Neural cell (in vitro differentiated cells): ENCODE data around the gene PAIP1. TPM values are rescaled to one million over a fixed set of nuclear protein-coding genes. Genes with fewer than 3 reads are reported as not detected.
A peak's percentile ranks its signal among the peaks of the same experiment; 100 is the strongest.
"Not testable (repeated sequence)": the region's sequence is repeated elsewhere in the genome, so short reads cannot be mapped to it uniquely, and the experiment has no call there.

Experiments used
- H2AFZ ChIP-seq: fragments of 200-600, 300-800 bp; sonication (generic), shearing (Covaris generic); 2 replicates; pipeline ENCODE4 v1.6.0; 2014; ENCODE audit warnings: low read depth, mild to moderate bottlenecking, antibody characterized with exemption, low read length, moderate library complexity
- H3F3A ChIP-seq: fragments of 200-600 bp; shearing (Covaris generic); 2 replicates; pipeline ENCODE4 v1.6.1; 2016; ENCODE audit warnings: mild to moderate bottlenecking, moderate library complexity, mixed read lengths, antibody characterized with exemption, low read length; ENCODE audit not compliant: insufficient read depth, poor library complexity, severe bottlenecking
- H3K27ac ChIP-seq: fragments of 200-600, 300-800 bp; sonication (generic), shearing (Covaris generic); 2 replicates; pipeline ENCODE4 v1.5.1; 2014; ENCODE audit warnings: mild to moderate bottlenecking, low read length, moderate library complexity
- H3K27me3 ChIP-seq: fragments of 300-800, 200-600 bp; sonication (generic), shearing (Covaris generic); 2 replicates; pipeline ENCODE4 v1.6.0; 2014; ENCODE audit warnings: mild to moderate bottlenecking, low read depth, low read length, moderate library complexity; ENCODE audit not compliant: insufficient read depth
- H3K36me3 ChIP-seq: fragments of 300-800, 200-600 bp; sonication (generic), shearing (Covaris generic); 2 replicates; pipeline ENCODE4 v1.5.1; 2014; ENCODE audit warnings: mild to moderate bottlenecking, antibody characterized with exemption, low read length, moderate library complexity; ENCODE audit not compliant: insufficient read depth
- H3K4me2 ChIP-seq: fragments of 300-800, 200-600 bp; sonication (generic), shearing (Covaris generic); 2 replicates; pipeline ENCODE4 v1.6.0; 2014; ENCODE audit warnings: mild to moderate bottlenecking, low read length
- H3K4me3 ChIP-seq: fragments of 300-800, 200-600 bp; sonication (generic), shearing (Covaris generic); 2 replicates; pipeline ENCODE4 v1.5.1; 2014; ENCODE audit warnings: mild to moderate bottlenecking, low read length, moderate library complexity
- H3K79me2 ChIP-seq: fragments of 200-600 bp; shearing (Covaris generic); replicated peaks from 2 replicates; pipeline ENCODE4 v1.6.0; 2014; ENCODE audit warnings: mild to moderate bottlenecking, low read length, moderate library complexity; ENCODE audit not compliant: insufficient read depth
- H3K9ac ChIP-seq: fragments of 300-800, 200-600 bp; sonication (generic), shearing (Covaris generic); 2 replicates; pipeline ENCODE4 v1.6.1; 2016; ENCODE audit warnings: mild to moderate bottlenecking, low read length, mixed read lengths
- H3K9me2 ChIP-seq: fragments of 200-600 bp; shearing (Covaris generic); 2 replicates; pipeline ENCODE4 v1.6.1; 2016; ENCODE audit warnings: mild to moderate bottlenecking, low read length, mixed read lengths; ENCODE audit not compliant: insufficient read depth
- H3K9me3 ChIP-seq: fragments of 200-600, 300-800 bp; sonication (generic), shearing (Covaris generic); 2 replicates; pipeline ENCODE4 v1.6.1; 2016; ENCODE audit warnings: mild to moderate bottlenecking, mixed run types, low read length, moderate library complexity, mixed read lengths
- H4K20me1 ChIP-seq: fragments of 200-600 bp; shearing (Covaris generic); 2 replicates; pipeline ENCODE4 v1.6.1; 2016; ENCODE audit warnings: mild to moderate bottlenecking, mixed run types; ENCODE audit not compliant: insufficient read depth
- CTCF ChIP-seq: fragments of 450-650 bp; IDR thresholded peaks from 2 replicates; pipeline ENCODE4 v1.5.1; 2014; ENCODE audit warnings: antibody characterized with exemption, mild to moderate bottlenecking, moderate library complexity; ENCODE audit not compliant: poor library complexity, severe bottlenecking
- EP300 ChIP-seq: fragments of 450-650 bp; conservative IDR thresholded peaks from 2 replicates; pipeline ENCODE4 v1.6.1; 2014; ENCODE audit warnings: antibody characterized with exemption, mild to moderate bottlenecking, moderate library complexity; ENCODE audit not compliant: poor library complexity, severe bottlenecking
- EZH2 ChIP-seq: fragments of 200-600, 300-800 bp; shearing (Covaris generic), sonication (generic); IDR thresholded peaks from 2 replicates; pipeline ENCODE4 v1.6.1; 2014; ENCODE audit warnings: antibody characterized with exemption, low read length, borderline replicate concordance, mild to moderate bottlenecking; ENCODE audit not compliant: insufficient read depth, poor library complexity, severe bottlenecking
- MXI1 ChIP-seq: fragments of 450-650 bp; conservative IDR thresholded peaks from 2 replicates; pipeline ENCODE4 v1.6.1; 2014; ENCODE audit warnings: antibody characterized with exemption, mild to moderate bottlenecking; ENCODE audit not compliant: poor library complexity, severe bottlenecking
- POLR2AphosphoS5 ChIP-seq: IDR thresholded peaks from 2 replicates; pipeline ENCODE4 v1.6.1; 2012
- RAD21 ChIP-seq: fragments of 450-650 bp; conservative IDR thresholded peaks from 2 replicates; pipeline ENCODE4 v1.6.1; 2014; ENCODE audit warnings: antibody characterized with exemption, mild to moderate bottlenecking, moderate library complexity
- SMC3 ChIP-seq: fragments of 450-650 bp; conservative IDR thresholded peaks from 2 replicates; pipeline ENCODE4 v1.6.1; 2014; ENCODE audit warnings: antibody characterized with exemption, mild to moderate bottlenecking, moderate library complexity; ENCODE audit not compliant: poor library complexity
- TAF1 ChIP-seq: IDR thresholded peaks from 2 replicates; pipeline ENCODE4 v1.6.1; 2012; ENCODE audit warnings: low read depth
- polyA plus RNA-seq: library from polyadenylated mRNA; depleted of rRNA; stranded (reverse); fragments of >200 nt; gene quantifications from 2 replicates; pipeline ENCODE4 v1.2.3, GENCODE V29; 2014
- TF ChIP-seq, protein P1 (sequence below): IDR thresholded peaks from 2 replicates; pipeline ENCODE4 v1.6.1; 2012; ENCODE audit warnings: borderline replicate concordance

Gene PAIP1
- polyA plus RNA-seq, 1 donor from 2014 or later, result 276 TPM

- H3K4me3 ChIP-seq, result no peak overlapping the region
- no peaks in the 10 kb centered on the region for H3K27me3 ChIP-seq
- H2AFZ ChIP-seq, result no peak overlapping the region
- no peak overlapping the region for H3K27ac ChIP-seq
- H3K9me2 ChIP-seq, result no peaks in the 10 kb centered on the region
- no peak overlapping the region for H3K4me2 ChIP-seq
- no peak overlapping the region for H3K9ac ChIP-seq
- H3F3A ChIP-seq, result peaks cover 4% of the 10 kb centered on the region
- peaks cover 3% of the 10 kb centered on the region for H3K36me3 ChIP-seq
- no peak for TF ChIP-seq POLR2AphosphoS5
- TF ChIP-seq TAF1, result no peak
- TF ChIP-seq CTCF, result no peak
- no peak for TF ChIP-seq SMC3
- TF ChIP-seq RAD21, result no peak
- no peak for TF ChIP-seq EP300
- no peak for TF ChIP-seq MXI1
- TF ChIP-seq, protein P1, sequence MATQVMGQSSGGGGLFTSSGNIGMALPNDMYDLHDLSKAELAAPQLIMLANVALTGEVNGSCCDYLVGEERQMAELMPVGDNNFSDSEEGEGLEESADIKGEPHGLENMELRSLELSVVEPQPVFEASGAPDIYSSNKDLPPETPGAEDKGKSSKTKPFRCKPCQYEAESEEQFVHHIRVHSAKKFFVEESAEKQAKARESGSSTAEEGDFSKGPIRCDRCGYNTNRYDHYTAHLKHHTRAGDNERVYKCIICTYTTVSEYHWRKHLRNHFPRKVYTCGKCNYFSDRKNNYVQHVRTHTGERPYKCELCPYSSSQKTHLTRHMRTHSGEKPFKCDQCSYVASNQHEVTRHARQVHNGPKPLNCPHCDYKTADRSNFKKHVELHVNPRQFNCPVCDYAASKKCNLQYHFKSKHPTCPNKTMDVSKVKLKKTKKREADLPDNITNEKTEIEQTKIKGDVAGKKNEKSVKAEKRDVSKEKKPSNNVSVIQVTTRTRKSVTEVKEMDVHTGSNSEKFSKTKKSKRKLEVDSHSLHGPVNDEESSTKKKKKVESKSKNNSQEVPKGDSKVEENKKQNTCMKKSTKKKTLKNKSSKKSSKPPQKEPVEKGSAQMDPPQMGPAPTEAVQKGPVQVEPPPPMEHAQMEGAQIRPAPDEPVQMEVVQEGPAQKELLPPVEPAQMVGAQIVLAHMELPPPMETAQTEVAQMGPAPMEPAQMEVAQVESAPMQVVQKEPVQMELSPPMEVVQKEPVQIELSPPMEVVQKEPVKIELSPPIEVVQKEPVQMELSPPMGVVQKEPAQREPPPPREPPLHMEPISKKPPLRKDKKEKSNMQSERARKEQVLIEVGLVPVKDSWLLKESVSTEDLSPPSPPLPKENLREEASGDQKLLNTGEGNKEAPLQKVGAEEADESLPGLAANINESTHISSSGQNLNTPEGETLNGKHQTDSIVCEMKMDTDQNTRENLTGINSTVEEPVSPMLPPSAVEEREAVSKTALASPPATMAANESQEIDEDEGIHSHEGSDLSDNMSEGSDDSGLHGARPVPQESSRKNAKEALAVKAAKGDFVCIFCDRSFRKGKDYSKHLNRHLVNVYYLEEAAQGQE, result no peak
- TF ChIP-seq EZH2, result no peak
- H3K9me3 ChIP-seq, result no peaks in the 10 kb centered on the region
- peaks cover 11% of the 10 kb centered on the region for H3K79me2 ChIP-seq
- no peaks in the 10 kb centered on the region for H4K20me1 ChIP-seq
Measured at GRCh38 chr5:43560128-43560527, 3.3 kb upstream of the PAIP1 start.

DNA sequence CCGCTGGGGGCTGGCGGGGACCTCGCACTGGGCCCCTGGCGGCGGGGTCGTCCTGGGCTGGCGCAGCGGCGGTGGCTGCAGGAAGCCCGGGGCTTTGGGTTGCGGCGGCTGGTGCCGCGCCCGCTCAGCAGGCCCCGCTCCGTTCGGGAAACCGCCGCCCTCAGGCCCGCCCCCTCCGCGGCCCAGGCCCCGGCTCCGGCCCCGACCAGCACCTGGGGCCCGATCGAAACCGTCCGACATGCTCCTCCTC lies 345 bp downstream of the PAIP1 start:
- peaks cover 47% of the 10 kb centered on the region for H3K79me2 ChIP-seq
- H2AFZ ChIP-seq, result peak overlapping the region; percentile 98

GRCh38 chr5:43555895-43556606 lies 826 bp downstream of the PAIP1 start:
- H3K9me3 ChIP-seq, result no peaks in the 10 kb centered on the region
- H4K20me1 ChIP-seq, result no peaks in the 10 kb centered on the region
- peaks cover 14% of the 10 kb centered on the region for H3K36me3 ChIP-seq
- peak overlapping the region; percentile 86 for H3K4me3 ChIP-seq
- H3K9me2 ChIP-seq, result no peaks in the 10 kb centered on the region
- TF ChIP-seq CTCF (peak; percentile 36), TAF1 (no peak), MXI1 (peak; percentile 16), SMC3 (no peak), EP300 (no peak), POLR2AphosphoS5 (peak; percentile 5), RAD21 (peak; percentile 20), EZH2 (no peak)
- TF ChIP-seq, protein P1, result peak; percentile 62
- peak overlapping the region; percentile 98 for H3K27ac ChIP-seq
- H3K27me3 ChIP-seq, result no peaks in the 10 kb centered on the region
- peak overlapping the region; percentile 98 for H3K9ac ChIP-seq
- peak overlapping the region; percentile 98 for H2AFZ ChIP-seq
- peaks cover 4% of the 10 kb centered on the region for H3F3A ChIP-seq
- peaks cover 52% of the 10 kb centered on the region for H3K79me2 ChIP-seq
- peak overlapping the region; percentile 100 for H3K4me2 ChIP-seq

More for the DNA sequence above, 345 bp downstream of the PAIP1 start:
- H3K4me2 ChIP-seq, H3K9me3 ChIP-seq, H4K20me1 ChIP-seq, H3F3A ChIP-seq, H3K27me3 ChIP-seq, H3K9me2 ChIP-seq: not testable (repeated sequence)
- Histone ChIP-seq H3K27ac (peak overlapping the region; percentile 98), H3K9ac (peak overlapping the region; percentile 98), H3K36me3 (peaks cover 14% of the 10 kb centered on the region), H3K4me3 (peak overlapping the region; percentile 86)
